Brain microvascular endothelial cell (primary cell): ENCODE data around the gene LCN10.

ENCODE experiments used
- DNase-seq: peaks from one replicate; pipeline ENCODE4 v3.0.0-alpha.2; 2020
- H3K27ac ChIP-seq: fragments of 250-450 bp; sonication (Bioruptor Pico); 2 replicates; pipeline ENCODE4 v1.5.1; 2020; ENCODE audit warnings: mild to moderate bottlenecking, moderate library complexity
- H3K27me3 ChIP-seq: fragments of 250-450 bp; sonication (Bioruptor Pico); replicated peaks from 2 replicates; pipeline ENCODE4 v1.5.1; 2020; ENCODE audit warnings: mild to moderate bottlenecking
- H3K36me3 ChIP-seq: fragments of 250-450 bp; sonication (Bioruptor Pico); replicated peaks from 2 replicates; pipeline ENCODE4 v1.5.1; 2020; ENCODE audit warnings: mild to moderate bottlenecking
- H3K4me3 ChIP-seq: 2 replicates; pipeline ENCODE4 v1.5.1; 2011; ENCODE audit warnings: low read depth, mild to moderate bottlenecking, control low read depth, low read length, moderate library complexity
- in situ Hi-C: cut with HindIII; loops from 2 replicates; pipeline ENCODE4 v1.10.0; 2017; ENCODE audit warnings: low sequenced_read_pairs, low pct_ligation_motif_present
- TF ChIP-seq, protein P1 (sequence below): IDR thresholded peaks from 2 replicates; pipeline ENCODE4 v1.5.1; 2011; ENCODE audit warnings: low read depth, mild to moderate bottlenecking, moderate library complexity, low read length, control low read depth, inconsistent platforms; ENCODE audit errors: missing control alignments

Gene LCN10

DNA sequence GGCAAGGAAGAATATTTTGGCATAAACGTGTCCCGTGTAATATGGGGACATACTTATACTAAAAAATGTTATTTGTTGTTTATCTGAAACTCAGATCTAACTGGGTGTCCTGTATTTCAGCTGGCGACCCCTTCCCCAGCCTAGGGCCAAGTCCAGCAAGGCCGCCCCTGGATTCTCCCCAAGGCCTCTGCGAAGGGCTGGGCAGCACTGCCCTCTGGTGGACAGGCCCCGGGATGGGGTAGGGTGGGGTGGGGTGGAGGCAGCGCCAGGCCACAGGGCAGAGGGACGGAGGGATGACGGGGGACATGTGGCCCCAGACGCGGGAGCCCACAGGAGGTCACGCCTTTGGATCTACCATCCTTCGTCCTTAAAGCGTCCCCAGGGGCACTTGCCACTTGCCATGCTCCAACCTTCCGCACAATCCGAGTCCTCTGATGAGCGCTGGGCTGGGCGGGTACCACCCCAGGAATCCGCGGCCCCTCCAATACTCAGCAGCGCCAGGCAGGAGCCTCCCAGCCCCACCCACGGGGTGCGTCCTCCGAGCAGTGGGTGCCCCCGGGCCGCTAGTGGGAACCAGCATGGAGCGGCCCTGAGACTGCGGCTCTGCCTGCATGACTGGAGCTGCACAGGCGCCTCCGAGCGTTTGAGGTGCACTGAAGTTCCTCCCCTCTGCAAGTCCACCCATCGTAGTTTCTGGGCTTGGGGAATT, 48.4 kb downstream of the LCN10 start:
- no peak overlapping the region for H3K27ac ChIP-seq
- in situ Hi-C loops, result no loop called here
- H3K36me3 ChIP-seq, result no peaks in the 10 kb centered on the region
- DNase-seq, result no peak
- no peak overlapping the region for H3K4me3 ChIP-seq
- TF ChIP-seq, protein P1, sequence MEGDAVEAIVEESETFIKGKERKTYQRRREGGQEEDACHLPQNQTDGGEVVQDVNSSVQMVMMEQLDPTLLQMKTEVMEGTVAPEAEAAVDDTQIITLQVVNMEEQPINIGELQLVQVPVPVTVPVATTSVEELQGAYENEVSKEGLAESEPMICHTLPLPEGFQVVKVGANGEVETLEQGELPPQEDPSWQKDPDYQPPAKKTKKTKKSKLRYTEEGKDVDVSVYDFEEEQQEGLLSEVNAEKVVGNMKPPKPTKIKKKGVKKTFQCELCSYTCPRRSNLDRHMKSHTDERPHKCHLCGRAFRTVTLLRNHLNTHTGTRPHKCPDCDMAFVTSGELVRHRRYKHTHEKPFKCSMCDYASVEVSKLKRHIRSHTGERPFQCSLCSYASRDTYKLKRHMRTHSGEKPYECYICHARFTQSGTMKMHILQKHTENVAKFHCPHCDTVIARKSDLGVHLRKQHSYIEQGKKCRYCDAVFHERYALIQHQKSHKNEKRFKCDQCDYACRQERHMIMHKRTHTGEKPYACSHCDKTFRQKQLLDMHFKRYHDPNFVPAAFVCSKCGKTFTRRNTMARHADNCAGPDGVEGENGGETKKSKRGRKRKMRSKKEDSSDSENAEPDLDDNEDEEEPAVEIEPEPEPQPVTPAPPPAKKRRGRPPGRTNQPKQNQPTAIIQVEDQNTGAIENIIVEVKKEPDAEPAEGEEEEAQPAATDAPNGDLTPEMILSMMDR, result peak; percentile 86
- peaks cover 2% of the 10 kb centered on the region for H3K27me3 ChIP-seq

DNA sequence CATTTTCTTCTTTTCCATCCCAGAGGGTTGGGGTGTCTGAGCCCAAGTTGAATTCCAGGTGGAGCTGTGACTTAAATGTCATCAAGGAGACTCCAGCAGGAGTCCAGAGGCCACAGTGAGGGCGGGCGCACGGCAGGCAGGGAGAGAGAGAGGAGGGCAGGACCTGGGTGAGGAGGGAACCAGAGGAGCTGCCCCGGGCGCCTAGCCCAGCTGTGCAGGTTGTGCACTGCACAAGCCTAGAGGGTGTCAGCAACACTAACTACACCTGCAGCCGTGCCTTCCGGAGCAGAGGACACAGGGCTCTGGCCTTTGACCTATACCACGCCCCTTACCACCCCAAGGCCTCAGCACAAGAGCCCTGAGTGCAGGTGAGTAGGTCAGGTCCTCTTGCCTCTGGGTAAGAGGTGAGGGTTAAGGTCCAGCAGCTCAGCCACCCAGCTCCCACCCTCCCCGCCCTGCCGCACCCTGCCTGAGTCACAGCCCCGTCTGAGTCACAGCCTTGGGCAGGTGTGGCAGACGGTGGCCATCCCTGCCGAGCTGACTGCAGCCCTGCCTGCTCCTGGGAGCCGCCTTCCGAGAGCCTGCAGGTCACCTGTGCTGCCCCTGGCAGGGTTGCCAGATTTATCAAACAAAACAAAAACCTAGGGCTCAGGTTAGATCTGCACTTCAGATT, 49.1 kb downstream of the LCN10 start:
- DNase-seq, result no peak

DNA sequence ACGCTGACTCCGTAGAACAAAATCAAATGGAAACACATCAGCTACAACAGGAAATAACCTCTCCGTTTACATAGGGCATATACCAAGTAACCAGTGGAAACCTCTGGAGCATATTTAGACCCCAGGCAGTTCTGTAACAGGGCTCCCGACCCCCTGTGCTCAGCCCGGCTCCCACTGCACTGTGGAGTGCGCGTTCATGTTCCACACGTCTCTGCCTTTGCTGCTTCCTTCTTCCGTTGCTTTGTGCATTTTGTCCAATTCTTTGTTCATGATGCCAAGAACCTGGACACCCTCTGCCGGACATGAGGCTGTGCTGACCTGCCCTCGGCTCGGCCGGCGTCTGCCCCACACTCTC, 49.6 kb downstream of the LCN10 start:
- peaks cover 2% of the 10 kb centered on the region for H3K27me3 ChIP-seq
- in situ Hi-C loops, result no loop called here

More for the DNA sequence above, 49.1 kb downstream of the LCN10 start:
- in situ Hi-C loops, result no loop called here
- peaks cover 2% of the 10 kb centered on the region for H3K27me3 ChIP-seq
- TF ChIP-seq, protein P1, result no peak
- no peak overlapping the region for H3K27ac ChIP-seq
- H3K36me3 ChIP-seq, result no peaks in the 10 kb centered on the region
- no peak overlapping the region for H3K4me3 ChIP-seq

DNA sequence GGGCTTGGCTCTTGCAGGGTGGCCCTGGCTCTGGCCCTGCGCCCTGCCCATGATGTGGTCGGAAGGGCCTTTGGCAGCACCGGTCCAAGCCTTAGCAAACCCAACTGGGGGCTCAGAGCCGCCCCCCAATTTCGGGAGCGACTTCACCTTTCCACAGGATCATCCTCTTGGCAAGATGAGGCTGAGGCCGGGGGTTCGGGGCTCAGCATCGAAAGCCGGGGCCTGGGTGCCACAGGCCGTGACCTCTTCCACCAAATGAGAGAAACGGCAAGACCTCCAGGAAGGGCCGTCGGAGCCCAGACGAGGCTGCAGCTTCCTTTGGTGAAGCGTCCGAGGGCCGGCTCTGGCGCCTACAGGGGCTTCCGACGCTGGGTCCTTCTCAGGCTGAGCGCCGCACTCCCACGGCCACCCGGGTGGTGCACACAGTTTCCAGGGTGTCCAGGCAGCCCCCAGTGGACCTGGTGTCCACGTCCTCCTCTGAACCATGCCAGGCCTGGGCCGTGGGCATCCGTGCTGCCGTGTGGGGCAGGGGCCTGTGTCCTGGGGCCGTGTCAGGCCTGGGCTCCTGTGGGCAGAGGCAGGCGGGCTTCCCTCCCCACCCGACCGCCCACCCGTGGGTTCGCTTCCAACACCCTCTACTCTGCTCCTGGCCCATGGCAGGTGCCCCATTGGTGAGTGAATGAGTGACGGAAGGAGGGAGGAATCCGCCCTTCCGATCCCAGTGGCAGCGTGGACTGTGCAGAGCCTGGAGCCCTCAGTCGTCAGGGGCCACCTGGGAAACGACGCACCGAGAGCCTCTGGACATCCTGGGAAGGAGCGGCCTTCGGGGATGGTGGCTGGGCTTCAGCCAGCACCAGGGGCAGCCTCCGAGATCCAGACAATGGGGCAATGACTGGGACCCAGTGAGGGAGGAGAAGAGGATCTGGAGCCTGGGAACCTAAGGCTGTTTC, 50.3 kb downstream of the LCN10 start:
- no peak for DNase-seq
- H3K27ac ChIP-seq, result no peak overlapping the region
- no peak overlapping the region for H3K4me3 ChIP-seq
- H3K36me3 ChIP-seq, result no peaks in the 10 kb centered on the region
- in situ Hi-C loops, result no loop called here
- no peaks in the 10 kb centered on the region for H3K27me3 ChIP-seq
- TF ChIP-seq, protein P1, result no peak

More for the DNA sequence above, 49.6 kb downstream of the LCN10 start:
- Histone ChIP-seq H3K27ac (no peak overlapping the region), H3K4me3 (no peak overlapping the region), H3K36me3 (no peaks in the 10 kb centered on the region)
- no peak for DNase-seq
- TF ChIP-seq, protein P1, result no peak

DNA sequence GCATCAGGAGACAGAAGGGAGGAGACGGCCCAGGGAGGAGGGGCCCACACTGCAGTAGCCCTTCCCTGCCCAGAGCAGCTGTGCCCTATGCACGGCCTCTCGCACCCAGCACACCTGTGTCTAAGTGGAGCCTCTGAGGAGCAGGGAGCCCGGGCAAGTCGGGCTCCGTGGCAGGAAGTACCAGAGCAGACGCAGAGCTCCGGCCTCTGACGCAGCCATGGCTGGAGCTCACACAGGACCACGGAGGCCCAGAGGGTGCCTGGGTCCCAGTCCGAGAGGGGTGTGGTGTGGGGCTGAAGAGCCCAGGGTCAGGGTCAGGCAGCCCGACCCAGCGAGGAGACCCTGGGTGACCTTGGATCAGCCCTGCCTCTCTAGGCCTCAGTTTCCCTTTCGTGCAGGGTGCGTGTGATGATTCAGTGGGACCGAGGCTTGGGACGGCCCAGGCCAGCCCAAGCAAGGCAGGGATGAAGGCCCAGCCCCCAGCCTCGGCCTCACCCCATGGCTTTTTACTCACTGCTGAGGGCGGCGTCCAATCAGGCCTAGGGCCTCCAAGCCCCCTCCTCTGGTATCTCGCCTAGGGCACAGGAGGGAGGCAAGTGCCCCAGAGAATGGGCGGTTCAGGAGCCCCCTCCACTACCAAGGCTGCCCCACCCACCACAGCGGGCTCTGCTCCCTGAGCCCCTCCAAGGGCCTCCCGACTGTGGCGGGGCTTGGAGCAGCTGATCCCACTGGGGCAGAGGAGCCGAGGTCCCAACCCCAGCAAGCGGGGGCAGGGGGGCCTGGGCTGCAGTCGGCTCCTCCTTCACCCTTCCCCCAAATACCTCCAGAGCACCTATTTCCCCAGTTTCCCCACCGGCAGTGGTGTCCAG, 51.2 kb downstream of the LCN10 start:
- in situ Hi-C loops, result no loop called here

More for the DNA sequence above, 51.2 kb downstream of the LCN10 start:
- TF ChIP-seq, protein P1, result no peak
- H3K36me3 ChIP-seq, result no peaks in the 10 kb centered on the region
- no peaks in the 10 kb centered on the region for H3K27me3 ChIP-seq
- no peak overlapping the region for H3K4me3 ChIP-seq
- no peak for DNase-seq
- no peak overlapping the region for H3K27ac ChIP-seq
